H1 (cell line): ENCODE measurements around the gene RAB40C. TPM values are rescaled to one million over a fixed set of nuclear protein-coding genes. Genes with fewer than 3 reads are reported as not detected.

Experiments
- ASH2L ChIP-seq: fragments of 200-600, 300-600 bp; sonication (generic); IDR thresholded peaks from one replicate; pipeline ENCODE4 v1.7.1; 2017; ENCODE audit warnings: low read length
- EGR1 ChIP-seq: IDR thresholded peaks from 2 replicates; pipeline ENCODE4 v1.6.1; 2011; ENCODE audit warnings: low read depth, low read length, borderline replicate concordance
- HDAC2 ChIP-seq, 2 experiments: fragments of 300-600 bp in 1 of 2; sonication (generic) in 1 of 2; IDR thresholded peaks; 2 replicates each; pipeline ENCODE4 v1.6.1; 2011 to 2012; ENCODE audit warnings: low read depth in 2 of 2, low read length in 2 of 2, mild to moderate bottlenecking in 2 of 2, moderate library complexity in 2 of 2, borderline replicate concordance in 1 of 2, inconsistent platforms in 1 of 2
- KDM1A ChIP-seq: fragments of 200-600, 300-600 bp; sonication (generic); IDR thresholded peaks from 2 replicates; pipeline ENCODE4 v1.7.1; 2016; ENCODE audit warnings: mild to moderate bottlenecking, low read length, borderline replicate concordance
- KDM4A ChIP-seq: IDR thresholded peaks from one replicate; pipeline ENCODE4 v1.7.1; 2012; ENCODE audit warnings: low read depth, mild to moderate bottlenecking, moderate library complexity, low read length, inconsistent platforms; ENCODE audit not compliant: severe bottlenecking
- RFX5 ChIP-seq: IDR thresholded peaks from 2 replicates; pipeline ENCODE4 v1.6.1; 2011; ENCODE audit warnings: low read depth, low read length, improper control_type of control experiment, borderline replicate concordance
- polyA plus RNA-seq, 7 experiments: library from polyadenylated mRNA; depleted of rRNA in 3 of 7; stranded (reverse) in 5 of 7; unstranded in 2 of 7; fragments of >200 nt in 5 of 7; fragments of 200-250 nt in 2 of 7; gene quantifications; 1 replicate in 5 of 7; 2 replicates in 1 of 7; 4 replicates in 1 of 7; pipeline versions ENCODE4 v1.2.1 to v1.2.3, GENCODE V29; 2011 to 2013; ENCODE audit warnings: missing spikeins in 2 of 7, mixed read lengths in 2 of 7
- total RNA-seq: library from RNA; stranded (reverse); fragmentation: NEBNext Ultra II Directional; extraction: Animal tissue kit (Norgen Biotek cat#: 25700); gene quantifications from 2 replicates; pipeline ENCODE4 v1.2.1, GENCODE V29; 2021

Gene RAB40C
- total and polyA plus RNA-seq, 2 of the 8 experiments (the other 6 are each of a cell fraction or from before 2014, with no cell fraction given) = 13.9 to 15.6 TPM

GRCh38 chr16:569445-570254 is 20.2 kb upstream of the RAB40C start, which contains the start of gene PIGQ (continued):
- TF ChIP-seq KDM1A = no peak
- no peak for TF ChIP-seq HDAC2 (IDR thresholded peaks at IDR 0.05; ENCODE audit: borderline replicate concordance in 1 of 2, low read depth in 2 of 2, low read length in 2 of 2)
- TF ChIP-seq ASH2L = no peak
- TF ChIP-seq KDM4A = peak; percentile 64
- no peak for TF ChIP-seq RFX5
- no peak; the same call in 1 of the 2 replicates for TF ChIP-seq EGR1
